Fibroblast of lung (primary cell): ENCODE results near the gene ACR. TPM values are rescaled to one million over a fixed set of nuclear protein-coding genes. Genes with fewer than 3 reads are reported as not detected.

ENCODE experiments used
- DNase-seq, 2 donors: peaks; one replicate each; pipeline versions ENCODE4 v3.0.0 to v3.0.0-alpha.2; 2010; ENCODE audit warnings: low read depth in 2 of 2
- H2AFZ ChIP-seq: 2 replicates; pipeline ENCODE4 v1.5.1; 2012; ENCODE audit warnings: low read length, control low read depth, inconsistent platforms
- H3K27ac ChIP-seq: 2 replicates; pipeline ENCODE4 v1.5.1; 2011; ENCODE audit warnings: low read length, control low read depth; ENCODE audit not compliant: insufficient read depth
- H3K27me3 ChIP-seq: 2 replicates; pipeline ENCODE4 v1.5.1; 2011; ENCODE audit warnings: mild to moderate bottlenecking, low read length; ENCODE audit not compliant: control insufficient read depth, insufficient read depth
- H3K36me3 ChIP-seq: 2 replicates; pipeline ENCODE4 v1.5.1; 2011; ENCODE audit warnings: low read length; ENCODE audit not compliant: control insufficient read depth, insufficient read depth
- H3K4me1 ChIP-seq: 2 replicates; pipeline ENCODE4 v1.5.1; 2011; ENCODE audit warnings: low read length; ENCODE audit not compliant: control insufficient read depth, insufficient read depth; ENCODE audit errors: extremely low read depth
- H3K4me2 ChIP-seq: 2 replicates; pipeline ENCODE4 v1.5.1; 2011; ENCODE audit warnings: low read length, control low read depth; ENCODE audit not compliant: insufficient read depth; ENCODE audit errors: extremely low read depth
- H3K4me3 ChIP-seq, 4 experiments: fragments of 200-600 bp in 1 of 4; sonication (generic) in 1 of 4; replicated peaks in 1 of 4; 2 replicates each; pipeline ENCODE4 v1.5.1; 2011 to 2016; ENCODE audit warnings: low read length in 4 of 4, low read depth in 3 of 4, mild to moderate bottlenecking in 3 of 4, control low read depth in 2 of 4, inconsistent platforms in 1 of 4, mixed read lengths in 1 of 4; ENCODE audit not compliant: insufficient read depth in 1 of 4; ENCODE audit errors: control extremely low read depth in 1 of 4
- H3K79me2 ChIP-seq: 2 replicates; pipeline ENCODE4 v1.5.1; 2012; ENCODE audit warnings: mild to moderate bottlenecking, low read length, inconsistent platforms; ENCODE audit not compliant: control insufficient read depth, insufficient read depth
- H3K9ac ChIP-seq: 2 replicates; pipeline ENCODE4 v1.5.1; 2011; ENCODE audit warnings: mild to moderate bottlenecking, low read length, control low read depth; ENCODE audit not compliant: insufficient read depth
- H3K9me3 ChIP-seq: 2 replicates; pipeline ENCODE4 v1.5.1; 2012; ENCODE audit warnings: low read depth, low read length; ENCODE audit not compliant: control insufficient read depth, insufficient read depth
- H4K20me1 ChIP-seq: 2 replicates; pipeline ENCODE4 v1.5.1; 2011; ENCODE audit warnings: low read length; ENCODE audit not compliant: control insufficient read depth, insufficient read depth; ENCODE audit errors: extremely low read depth
- CTCF ChIP-seq, 2 donors: IDR thresholded peaks in 1 of 2; conservative IDR thresholded peaks in 1 of 2; 1 replicate in 1 of 2; 2 replicates in 1 of 2; pipeline ENCODE4 v1.5.1; 2011 to 2012; ENCODE audit warnings: low read length in 2 of 2, control low read depth in 1 of 2, inconsistent platforms in 1 of 2, low read depth in 1 of 2, mild to moderate bottlenecking in 1 of 2
- EZH2 ChIP-seq: IDR thresholded peaks from 2 replicates; pipeline ENCODE4 v1.5.1; 2012; ENCODE audit warnings: low read length, control low read depth, mild to moderate bottlenecking; ENCODE audit errors: missing control alignments
- polyA plus RNA-seq, 2 donors: library from polyadenylated mRNA; depleted of rRNA in 1 of 2; stranded (reverse) in 1 of 2; unstranded in 1 of 2; fragments of >200 nt; gene quantifications; 2 replicates each; pipeline ENCODE4 v1.2.1, GENCODE V29; 2011 to 2012; ENCODE audit warnings: missing spikeins in 1 of 2
- total RNA-seq: library from RNA; depleted of rRNA; stranded (reverse); fragments of >200 nt; gene quantifications from 2 replicates; pipeline ENCODE4 v1.2.1, GENCODE V29; 2014

ACR gene
- total and polyA plus RNA-seq, 2 donors (not counting 1 experiment from before 2014, with no cell fraction given): not detected

GRCh38 chr22:50720301-50721256 lies 17.4 kb upstream of the ACR start:
- no peaks in the 10 kb centered on the region for H3K79me2 ChIP-seq
- H3K4me3 ChIP-seq: no peak overlapping the region
- DNase-seq: no peak
- H4K20me1 ChIP-seq: no peaks in the 10 kb centered on the region
- no peaks in the 10 kb centered on the region for H3K36me3 ChIP-seq
- TF ChIP-seq EZH2 (no peak), CTCF (conservative IDR thresholded peaks at IDR 0.05 in 1 of 2, IDR thresholded peaks at IDR 0.05 in 1 of 2; ENCODE audit: low read depth in 1 of 2, low read length in 2 of 2) (no peak)
- H2AFZ ChIP-seq: no peak overlapping the region
- no peak overlapping the region for H3K27ac ChIP-seq
- H3K4me1 ChIP-seq: no peaks in the 10 kb centered on the region
- H3K9me3 ChIP-seq: no peaks in the 10 kb centered on the region
- no peak overlapping the region for H3K4me2 ChIP-seq
- peaks cover 3% of the 10 kb centered on the region for H3K27me3 ChIP-seq
- no peak overlapping the region for H3K9ac ChIP-seq

GRCh38 chr22:50721257-50721844 lies 16.7 kb upstream of the ACR start:
- H3K36me3 ChIP-seq: no peaks in the 10 kb centered on the region
- H3K4me3 ChIP-seq: no peak overlapping the region
- TF ChIP-seq CTCF (conservative IDR thresholded peaks at IDR 0.05 in 1 of 2, IDR thresholded peaks at IDR 0.05 in 1 of 2; ENCODE audit: low read depth in 1 of 2, low read length in 2 of 2) (no peak), EZH2 (no peak)
- peaks cover 3% of the 10 kb centered on the region for H3K27me3 ChIP-seq
- H3K9ac ChIP-seq: no peak overlapping the region
- no peaks in the 10 kb centered on the region for H3K4me1 ChIP-seq
- no peaks in the 10 kb centered on the region for H3K9me3 ChIP-seq
- DNase-seq: no peak
- no peaks in the 10 kb centered on the region for H4K20me1 ChIP-seq
- H2AFZ ChIP-seq: no peak overlapping the region
- no peak overlapping the region for H3K27ac ChIP-seq
- no peaks in the 10 kb centered on the region for H3K79me2 ChIP-seq
- H3K4me2 ChIP-seq: no peak overlapping the region

GRCh38 chr22:50722048-50722701 lies 15.8 kb upstream of the ACR start:
- Histone ChIP-seq H3K9ac (no peak overlapping the region), H3K27me3 (peaks cover 3% of the 10 kb centered on the region), H3K4me2 (no peak overlapping the region), H3K4me3 (no peak overlapping the region), H3K27ac (no peak overlapping the region), H4K20me1 (no peaks in the 10 kb centered on the region), H3K4me1 (no peaks in the 10 kb centered on the region), H3K9me3 (no peaks in the 10 kb centered on the region), H2AFZ (no peak overlapping the region), H3K79me2 (no peaks in the 10 kb centered on the region), H3K36me3 (no peaks in the 10 kb centered on the region)
- no peak for TF ChIP-seq CTCF (conservative IDR thresholded peaks at IDR 0.05 in 1 of 2, IDR thresholded peaks at IDR 0.05 in 1 of 2; ENCODE audit: low read depth in 1 of 2, low read length in 2 of 2)
- TF ChIP-seq EZH2: no peak
- DNase-seq: no peak
